NCI-H2196 (cell line): ENCODE results near the gene LYZL2.
"Not testable (repeated sequence)": the region's sequence is repeated elsewhere in the genome, so short reads cannot be mapped to it uniquely, and the experiment has no call there.

Source experiments
- DNase-seq: peaks from one replicate; lab custom pipeline; 2025; ENCODE audit not compliant: unreplicated experiment; lab: John Stamatoyannopoulos, UW

LYZL2 gene

GRCh38 chr10:30596013-30596412, 33.5 kb downstream of the LYZL2 start:
- no peak for DNase-seq

GRCh38 chr10:30594077-30594476, 35.5 kb downstream of the LYZL2 start:
- DNase-seq = no peak

GRCh38 chr10:30592770-30593169, 36.8 kb downstream of the LYZL2 start:
- not testable (repeated sequence) for DNase-seq

- peak; percentile 13 for DNase-seq
Measured at GRCh38 chr10:30591249-30591670, 38.3 kb downstream of the LYZL2 start.

- DNase-seq = no peak
Measured at GRCh38 chr10:30589441-30589840, 40.1 kb downstream of the LYZL2 start.

GRCh38 chr10:30587522-30588031, 42.0 kb downstream of the LYZL2 start:
- DNase-seq = no peak

- no peak for DNase-seq
Measured at GRCh38 chr10:30586828-30587227, 42.7 kb downstream of the LYZL2 start.

GRCh38 chr10:30583778-30584415, 45.7 kb downstream of the LYZL2 start:
- DNase-seq = peak; percentile 52

- DNase-seq = peak; percentile 3
Measured at GRCh38 chr10:30581779-30582380, 47.7 kb downstream of the LYZL2 start.

- no peak for DNase-seq
Measured at GRCh38 chr10:30580676-30581075, 48.9 kb downstream of the LYZL2 start.

- no peak for DNase-seq
Measured at GRCh38 chr10:30580241-30580640, 49.3 kb downstream of the LYZL2 start.

- DNase-seq = no peak
Measured at GRCh38 chr10:30579574-30579973, 50.0 kb downstream of the LYZL2 start.

- no peak for DNase-seq
Measured at GRCh38 chr10:30577048-30577447, 52.5 kb downstream of the LYZL2 start.

GRCh38 chr10:30576641-30577040, 52.9 kb downstream of the LYZL2 start:
- DNase-seq = no peak

GRCh38 chr10:30574432-30574796, 55.1 kb downstream of the LYZL2 start:
- DNase-seq = no peak

- no peak for DNase-seq
Measured at GRCh38 chr10:30573721-30574431, 55.7 kb downstream of the LYZL2 start.

GRCh38 chr10:30565449-30565848, 64.1 kb downstream of the LYZL2 start:
- no peak for DNase-seq

- DNase-seq = no peak
Measured at GRCh38 chr10:30562787-30563186, 66.8 kb downstream of the LYZL2 start.
